Trophoblast cell (in vitro differentiated cells and primary cell): ENCODE data around the gene KDM1B.
"Not testable (repeated sequence)": the region's sequence is repeated elsewhere in the genome, so short reads cannot be mapped to it uniquely, and the experiment has no call there.

Experiments used
- DNase-seq, 2 donors: peaks; one replicate each; pipeline ENCODE4 v3.0.0-alpha.2; 2016
- H2AFZ ChIP-seq: 2 replicates; pipeline ENCODE4 v1.6.1; 2013; ENCODE audit warnings: low read length, moderate library complexity, mild to moderate bottlenecking; ENCODE audit not compliant: insufficient read depth, poor library complexity
- H2AK5ac ChIP-seq: 2 replicates; pipeline ENCODE4 v1.6.1; 2013; ENCODE audit warnings: mild to moderate bottlenecking, low read length
- H2BK120ac ChIP-seq: 2 replicates; pipeline ENCODE4 v1.6.1; 2013; ENCODE audit warnings: low read length, mild to moderate bottlenecking, moderate library complexity; ENCODE audit not compliant: insufficient read depth, poor library complexity
- H2BK12ac ChIP-seq: 2 replicates; pipeline ENCODE4 v1.6.1; 2013; ENCODE audit warnings: mild to moderate bottlenecking, low read length, moderate library complexity
- H2BK5ac ChIP-seq: 2 replicates; pipeline ENCODE4 v1.6.1; 2013; ENCODE audit warnings: low read length, low read depth, moderate library complexity, mild to moderate bottlenecking; ENCODE audit not compliant: poor library complexity
- H3K14ac ChIP-seq: 2 replicates; pipeline ENCODE4 v1.6.1; 2013; ENCODE audit warnings: mild to moderate bottlenecking, low read length
- H3K18ac ChIP-seq: 2 replicates; pipeline ENCODE4 v1.6.1; 2013; ENCODE audit warnings: mild to moderate bottlenecking, low read length
- H3K23ac ChIP-seq: 2 replicates; pipeline ENCODE4 v1.6.1; 2013; ENCODE audit warnings: low read length
- H3K27ac ChIP-seq: 2 replicates; pipeline ENCODE4 v1.5.1; 2013; ENCODE audit warnings: low read depth, mild to moderate bottlenecking, inconsistent platforms, low read length, moderate library complexity
- H3K27me3 ChIP-seq: 2 replicates; pipeline ENCODE4 v1.6.1; 2013; ENCODE audit warnings: inconsistent platforms, mild to moderate bottlenecking, low read length, moderate library complexity; ENCODE audit not compliant: insufficient read depth
- H3K36me3 ChIP-seq, 2 experiments: 1 replicate in 1 of 2; 2 replicates in 1 of 2; pipeline ENCODE4 v1.6.1; 2013; ENCODE audit warnings: low read length in 2 of 2, mild to moderate bottlenecking in 2 of 2, moderate library complexity in 1 of 2; ENCODE audit not compliant: insufficient read depth in 2 of 2, control insufficient read depth in 1 of 2
- H3K4ac ChIP-seq: 2 replicates; pipeline ENCODE4 v1.6.1; 2013; ENCODE audit warnings: low read depth, mild to moderate bottlenecking, low read length, moderate library complexity
- H3K4me1 ChIP-seq, 2 experiments: 1 replicate in 1 of 2; 2 replicates in 1 of 2; pipeline ENCODE4 v1.6.1; 2013; ENCODE audit warnings: low read length in 2 of 2, mild to moderate bottlenecking in 2 of 2, moderate library complexity in 1 of 2; ENCODE audit not compliant: insufficient read depth in 2 of 2, control insufficient read depth in 1 of 2
- H3K4me2 ChIP-seq: 2 replicates; pipeline ENCODE4 v1.6.1; 2013; ENCODE audit warnings: inconsistent platforms, mild to moderate bottlenecking, low read length, moderate library complexity
- H3K4me3 ChIP-seq: 2 replicates; pipeline ENCODE4 v1.5.1; 2013; ENCODE audit warnings: mild to moderate bottlenecking, low read depth, low read length, inconsistent platforms
- H3K79me1 ChIP-seq: one replicate; pipeline ENCODE4 v1.6.1; 2013; ENCODE audit warnings: low read length
- H3K79me2 ChIP-seq: 2 replicates; pipeline ENCODE4 v1.6.1; 2013; ENCODE audit warnings: low read length, mild to moderate bottlenecking; ENCODE audit not compliant: control insufficient read depth, insufficient read depth, poor library complexity
- H3K9ac ChIP-seq: 2 replicates; pipeline ENCODE4 v1.6.1; 2013; ENCODE audit warnings: mild to moderate bottlenecking, low read length
- H3K9me3 ChIP-seq: 2 replicates; pipeline ENCODE4 v1.6.1; 2013; ENCODE audit warnings: low read depth, mild to moderate bottlenecking, control low read depth, inconsistent platforms, low read length; ENCODE audit not compliant: insufficient read depth
- H4K12ac ChIP-seq: 2 replicates; pipeline ENCODE4 v1.6.1; 2013; ENCODE audit warnings: low read depth, mild to moderate bottlenecking, low read length, moderate library complexity
- H4K8ac ChIP-seq: 2 replicates; pipeline ENCODE4 v1.6.1; 2013; ENCODE audit warnings: low read depth, mild to moderate bottlenecking, low read length, moderate library complexity
- H4K91ac ChIP-seq: one replicate; pipeline ENCODE4 v1.6.1; 2013; ENCODE audit warnings: low read depth, mild to moderate bottlenecking, low read length, moderate library complexity
- WGBS: extraction: QIAGEN DNeasy Blood & Tissue Kit; methylation state at CpG from one replicate; pipeline ENCODE4 v1.1.7; 2013; ENCODE audit warnings: missing lambda C conversion rate; ENCODE audit not compliant: insufficient read length, insufficient coverage; ENCODE audit errors: extremely low coverage; 5-methylcytosine and 5-hydroxymethylcytosine counted together

KDM1B gene

GRCh38 chr6:18176198-18176597, 21.0 kb downstream of the KDM1B start:
- H3K79me1 ChIP-seq, H2BK5ac ChIP-seq, H3K14ac ChIP-seq, H4K12ac ChIP-seq, H3K9me3 ChIP-seq, H3K27ac ChIP-seq, H3K23ac ChIP-seq, H3K4me3 ChIP-seq, H3K4me1 ChIP-seq, H2AK5ac ChIP-seq, H3K9ac ChIP-seq, H3K4me2 ChIP-seq, H3K4ac ChIP-seq, H4K91ac ChIP-seq, DNase-seq, H2BK12ac ChIP-seq, H3K79me2 ChIP-seq, H2AFZ ChIP-seq, H3K27me3 ChIP-seq, H3K18ac ChIP-seq, H2BK120ac ChIP-seq, H4K8ac ChIP-seq, H3K36me3 ChIP-seq: not testable (repeated sequence)
- no CpG with 5 or more reads among the region's 4 CpGs for WGBS

GRCh38 chr6:18177286-18177965, 22.2 kb downstream of the KDM1B start:
- Histone ChIP-seq H3K18ac (no peak overlapping the region), H3K79me2 (no peaks in the 10 kb centered on the region), H2AK5ac (no peak overlapping the region), H3K27me3 (no peaks in the 10 kb centered on the region), H3K4ac (no peak overlapping the region), H2BK5ac (no peak overlapping the region), H3K79me1 (no peaks in the 10 kb centered on the region), H3K9ac (no peak overlapping the region), H3K14ac (no peak overlapping the region), H3K36me3 (peaks cover 0 to 3% of the 10 kb centered on the region in 2 experiments), H4K8ac (no peak overlapping the region), H3K23ac (no peak overlapping the region), H3K4me3 (no peak overlapping the region), H3K27ac (no peak overlapping the region), H3K9me3 (no peaks in the 10 kb centered on the region), H2AFZ (no peak overlapping the region), H3K4me2 (no peak overlapping the region), H4K91ac (no peak overlapping the region), H2BK120ac (no peak overlapping the region), H3K4me1 (no peaks in the 10 kb centered on the region), H2BK12ac (no peak overlapping the region), H4K12ac (no peak overlapping the region)
- no CpG with 5 or more reads among the region's 4 CpGs for WGBS
- DNase-seq = no peak

- Histone ChIP-seq H3K4ac (no peak overlapping the region), H2BK12ac (no peak overlapping the region), H2BK5ac (no peak overlapping the region), H2BK120ac (no peak overlapping the region), H3K9ac (no peak overlapping the region), H3K4me1 (no peaks in the 10 kb centered on the region), H3K14ac (no peak overlapping the region), H3K79me2 (no peaks in the 10 kb centered on the region), H3K27ac (no peak overlapping the region), H4K12ac (no peak overlapping the region), H3K4me3 (no peak overlapping the region), H3K36me3 (peaks cover 0 to 3% of the 10 kb centered on the region in 2 experiments), H2AK5ac (no peak overlapping the region), H4K8ac (no peak overlapping the region), H3K4me2 (no peak overlapping the region), H3K23ac (no peak overlapping the region), H3K9me3 (no peaks in the 10 kb centered on the region), H2AFZ (no peak overlapping the region), H3K18ac (no peak overlapping the region), H4K91ac (no peak overlapping the region), H3K79me1 (no peaks in the 10 kb centered on the region), H3K27me3 (no peaks in the 10 kb centered on the region)
- DNase-seq = no peak
- no CpG with 5 or more reads among the region's 3 CpGs for WGBS
Measured at GRCh38 chr6:18178960-18179615, 23.9 kb downstream of the KDM1B start.

- no peaks in the 10 kb centered on the region for H3K9me3 ChIP-seq
- peaks cover 0 to 1% of the 10 kb centered on the region in 2 experiments for H3K36me3 ChIP-seq
- no peak overlapping the region for H4K8ac ChIP-seq
- H3K9ac ChIP-seq = no peak overlapping the region
- H3K27ac ChIP-seq = no peak overlapping the region
- no CpG with 5 or more reads among the region's 5 CpGs for WGBS
- H3K4me3 ChIP-seq = no peak overlapping the region
- H3K23ac ChIP-seq = no peak overlapping the region
- no peaks in the 10 kb centered on the region for H3K27me3 ChIP-seq
- H3K4me1 ChIP-seq = no peaks in the 10 kb centered on the region
- no peak overlapping the region for H3K4me2 ChIP-seq
- no peak overlapping the region for H2AFZ ChIP-seq
- no peaks in the 10 kb centered on the region for H3K79me2 ChIP-seq
- H3K14ac ChIP-seq = no peak overlapping the region
- no peaks in the 10 kb centered on the region for H3K79me1 ChIP-seq
- DNase-seq = no peak
- H2BK12ac ChIP-seq = no peak overlapping the region
- no peak overlapping the region for H3K18ac ChIP-seq
- no peak overlapping the region for H2BK5ac ChIP-seq
- no peak overlapping the region for H4K12ac ChIP-seq
- no peak overlapping the region for H2AK5ac ChIP-seq
- no peak overlapping the region for H3K4ac ChIP-seq
- H4K91ac ChIP-seq = no peak overlapping the region
- H2BK120ac ChIP-seq = no peak overlapping the region
Measured at GRCh38 chr6:18179770-18180356, 24.6 kb downstream of the KDM1B start.
